Effector CD4-positive, alpha-beta T cell (primary cell): ENCODE measurements around the gene SH2D3A.
"Not testable (repeated sequence)": the region's sequence is repeated elsewhere in the genome, so short reads cannot be mapped to it uniquely, and the experiment has no call there.

Experiments
- DNase-seq: peaks from one replicate; pipeline ENCODE4 v3.0.0-alpha.2; 2020

Gene SH2D3A

GRCh38 chr19:6719540-6719861, 47.7 kb downstream of the SH2D3A start:
- DNase-seq: no peak

GRCh38 chr19:6718741-6719539, 48.3 kb downstream of the SH2D3A start:
- no peak for DNase-seq

GRCh38 chr19:6718111-6718740, 49.0 kb downstream of the SH2D3A start:
- no peak for DNase-seq

- no peak for DNase-seq
These were observed 49.7 kb downstream of the SH2D3A start for GRCh38 chr19:6717441-6717971.

GRCh38 chr19:6717036-6717435, 50.2 kb downstream of the SH2D3A start:
- no peak for DNase-seq

GRCh38 chr19:6716610-6716970, 50.6 kb downstream of the SH2D3A start:
- DNase-seq: no peak

- DNase-seq: no peak
These were observed 52.3 kb downstream of the SH2D3A start for GRCh38 chr19:6714749-6715555.

GRCh38 chr19:6713773-6714692, 53.2 kb downstream of the SH2D3A start:
- no peak for DNase-seq

GRCh38 chr19:6712692-6713670, 54.3 kb downstream of the SH2D3A start:
- DNase-seq: no peak

GRCh38 chr19:6712231-6712630, 55.0 kb downstream of the SH2D3A start:
- DNase-seq: no peak

- no peak for DNase-seq
These were observed 55.6 kb downstream of the SH2D3A start for GRCh38 chr19:6711605-6712004.

GRCh38 chr19:6711078-6711361, 56.2 kb downstream of the SH2D3A start:
- DNase-seq: no peak

GRCh38 chr19:6710273-6711077, 56.8 kb downstream of the SH2D3A start:
- no peak for DNase-seq

GRCh38 chr19:6709549-6709948, 57.7 kb downstream of the SH2D3A start:
- DNase-seq: no peak

GRCh38 chr19:6708913-6709312, 58.3 kb downstream of the SH2D3A start:
- DNase-seq: not testable (repeated sequence)

- DNase-seq: no peak
These were observed 58.9 kb downstream of the SH2D3A start for GRCh38 chr19:6708346-6708745.

GRCh38 chr19:6707658-6708018, 59.6 kb downstream of the SH2D3A start:
- DNase-seq: no peak

- no peak for DNase-seq
These were observed 60.1 kb downstream of the SH2D3A start for GRCh38 chr19:6707011-6707657.

GRCh38 chr19:6706633-6706958, 60.6 kb downstream of the SH2D3A start:
- no peak for DNase-seq

GRCh38 chr19:6705931-6706632, 61.2 kb downstream of the SH2D3A start:
- DNase-seq: no peak
